Pancreas (tissue), 10 donors: ENCODE data around the gene ANKS1B. TPM values are rescaled to one million over a fixed set of nuclear protein-coding genes. Genes with fewer than 3 reads are reported as not detected.

Experiments used
- ATAC-seq, 4 donors: fragments of 200-7000 bp; cut with Tn5 transposase; one replicate each; pipeline versions ENCODE4 v1.8.0 to v1.9.1; 2020; ENCODE audit warnings: mild to moderate bottlenecking in 4 of 4, moderate library complexity in 4 of 4
- DNase-seq, 6 donors: peaks; one replicate each; pipeline ENCODE4 v3.0.0-alpha.2; 2020
- FAIRE-seq: peaks from 2 replicates; lab custom pipeline; 2012; peaks lifted over from hg19 to GRCh38; lab: Jason Lieb, UNC
- H3K27ac ChIP-seq, 4 donors: fragments of 200-600 bp; sonication (generic); 1 replicate in 3 of 4; 2 replicates in 1 of 4; pipeline versions ENCODE4 v1.5.0 to v1.8.0; 2020
- H3K27me3 ChIP-seq, 4 donors: fragments of 200-600 bp; one replicate each; pipeline ENCODE4 v1.8.0; 2021
- H3K36me3 ChIP-seq, 3 donors: fragments of 200-600 bp; sonication (generic) in 1 of 3; one replicate each; pipeline versions ENCODE4 v1.5.0 to v1.8.0; 2020 to 2021
- H3K4me1 ChIP-seq, 3 donors: fragments of 200-600 bp; one replicate each; pipeline ENCODE4 v1.8.0; 2021
- H3K4me3 ChIP-seq, 4 donors: fragments of 200-600 bp; sonication (generic) in 2 of 4; one replicate each; pipeline versions ENCODE4 v1.5.0 to v1.8.0; 2020 to 2021
- H3K9me3 ChIP-seq, 4 donors: fragments of 200-600 bp; one replicate each; pipeline ENCODE4 v1.8.0; 2021
- CTCF ChIP-seq, 4 donors: fragments of 200-600 bp; sonication (generic) in 3 of 4; IDR thresholded peaks; one replicate each; pipeline versions ENCODE4 v1.5.0 to v1.8.0; 2021; ENCODE audit warnings: antibody characterized with exemption in 4 of 4
- WGBS, 2 donors: extraction: QIAGEN DNeasy Blood & Tissue Kit; methylation state at CpG; one replicate each; pipeline ENCODE4 v1.1.7; 2013; 5-methylcytosine and 5-hydroxymethylcytosine counted together
- intact Hi-C, 3 donors: fragments of 100-400 bp; cut with DNase I; formaldehyde crosslinking; loops; one replicate each; pipeline versions ENCODE4 v1.11.1 to v1.14.2; 2022
- polyA plus RNA-seq, 2 donors: library from polyadenylated mRNA; stranded (reverse); fragments of 200-250 nt; gene quantifications; one replicate each; pipeline ENCODE4 v1.2.3, GENCODE V29; 2013
- total RNA-seq, 6 donors: library from RNA; stranded (reverse); fragmentation: NEBNext Ultra II Directional in 4 of 6; extraction: Animal tissue kit (Norgen Biotek cat#: 25700) in 4 of 6; gene quantifications; one replicate each; pipeline versions ENCODE4 v1.2.1 to v1.2.4, GENCODE V29; 2021 to 2023
- donor health status: healthy with polysubstance abuse.
- donor health status: DM: no; HTN: no; CAD: no; lungs with moderate emphysema.
- donor health status: DM: no; HTN: no; CAD: no.
- donor health status: control.
- donor health status: control.
- donor health status: Bipolar disorder and iron deficiency.
- donor health status: DM: yes; HTN: yes; CAD: no.
- donor health status: DM: no; HTN: no; CAD: no.
- donor health status: DM: no; HTN: no; CAD: no.
- donor health status: DM: yes; HTN: yes; CAD: no.

The ANKS1B gene
- total and polyA plus RNA-seq, 8 donors, result 0.49 to 3.2 (median 1.9) TPM

DNA sequence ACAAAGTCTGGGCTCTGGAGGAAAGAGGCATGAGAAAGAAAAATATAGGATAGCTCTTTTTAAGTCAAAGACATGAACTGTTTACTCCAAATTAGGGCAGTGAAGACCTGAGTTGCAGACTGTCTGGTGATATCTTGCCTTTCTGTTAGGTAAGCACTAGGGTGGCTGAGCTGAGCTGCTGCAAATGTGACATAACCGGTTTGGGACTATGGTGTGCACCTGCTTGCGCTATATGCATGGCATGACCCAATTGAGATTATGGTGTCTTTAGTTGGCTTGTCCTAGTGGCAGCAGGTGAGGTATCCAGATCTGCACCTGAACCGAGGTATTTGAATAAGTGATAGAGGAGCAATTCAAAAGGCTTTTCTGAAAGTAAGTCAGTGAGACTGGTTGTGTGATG, 994.1 kb downstream of the ANKS1B start:
- Histone ChIP-seq H3K36me3 (no peaks in the 10 kb centered on the region), H3K4me1 (no peaks in the 10 kb centered on the region), H3K9me3 (no peaks in the 10 kb centered on the region), H3K4me3 (no peak overlapping the region), H3K27me3 (no peaks in the 10 kb centered on the region), H3K27ac (no peak overlapping the region)
- WGBS, 2 donors, result 45 to 63% methylated on average over 3 of the region's 3 CpGs
- FAIRE-seq (no peak), DNase-seq (no peak), ATAC-seq (peak in 2 of 4 donors; percentile 33 to 61)
- intact Hi-C loops, result no loop called here
- TF ChIP-seq CTCF (IDR thresholded peaks at IDR 0.05), result no peak

DNA sequence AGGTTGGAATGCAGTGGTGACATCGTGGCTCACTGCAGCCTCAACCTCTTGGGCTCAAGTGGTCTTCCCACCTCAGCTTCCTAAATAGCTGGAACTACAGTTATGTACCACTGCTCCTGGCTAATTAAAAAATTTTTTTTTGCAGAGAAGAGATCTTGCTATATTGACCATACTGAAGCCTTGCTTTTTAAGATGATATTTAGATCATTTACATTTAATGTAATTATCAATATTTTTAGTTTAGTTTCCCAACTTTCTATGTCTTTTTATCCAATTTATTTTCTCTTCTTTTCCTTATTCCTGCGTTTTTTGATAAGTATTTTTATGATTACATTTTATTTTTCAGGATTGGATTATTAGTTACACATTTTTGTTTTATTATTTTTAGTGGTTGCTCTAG, 999.6 kb downstream of the ANKS1B start:
- no peak for FAIRE-seq

GRCh38 chr12:98983647-98984046, 1001.1 kb downstream of the ANKS1B start:
- no peak for ATAC-seq
- Histone ChIP-seq H3K27ac (no peak overlapping the region), H3K4me1 (no peaks in the 10 kb centered on the region), H3K36me3 (no peaks in the 10 kb centered on the region), H3K27me3 (no peaks in the 10 kb centered on the region), H3K9me3 (no peaks in the 10 kb centered on the region), H3K4me3 (no peak overlapping the region)
- FAIRE-seq, result no peak
- TF ChIP-seq CTCF (IDR thresholded peaks at IDR 0.05), result no peak
- intact Hi-C loops, result no loop called here
- no peak for DNase-seq
- WGBS, 2 donors, result 84 to 92% methylated on average over 1 of the region's 1 CpG

More for the DNA sequence above, 999.6 kb downstream of the ANKS1B start:
- H3K4me3 ChIP-seq, result no peak overlapping the region
- TF ChIP-seq CTCF (IDR thresholded peaks at IDR 0.05), result no peak
- H3K27ac ChIP-seq, result no peak overlapping the region
- ATAC-seq (no peak), DNase-seq (no peak)
- intact Hi-C loops, result no loop called here
- 56 to 76% methylated on average over 2 of the region's 2 CpGs for WGBS, 2 donors
- no peaks in the 10 kb centered on the region for H3K4me1 ChIP-seq
- no peaks in the 10 kb centered on the region for H3K27me3 ChIP-seq
- H3K36me3 ChIP-seq, result no peaks in the 10 kb centered on the region
- no peaks in the 10 kb centered on the region for H3K9me3 ChIP-seq

DNA sequence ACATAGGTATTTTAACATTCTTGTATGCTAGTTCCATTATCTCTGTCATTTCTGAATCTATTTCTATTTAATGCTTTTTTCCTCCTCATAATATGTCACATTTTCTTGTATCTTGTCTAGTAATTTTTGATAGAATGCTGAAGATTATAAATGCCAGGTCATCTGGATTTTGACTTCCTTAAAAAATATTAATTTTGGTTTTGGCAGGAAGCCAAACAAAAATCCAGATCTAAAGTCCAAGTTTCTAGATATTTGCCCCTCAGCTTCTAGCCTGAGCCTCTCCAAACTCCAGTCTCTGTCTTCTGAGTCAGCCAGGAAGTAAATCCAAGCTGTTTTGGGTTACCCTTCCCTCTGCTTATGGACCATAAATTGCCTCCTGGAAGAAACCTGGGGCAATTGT, 1004.2 kb downstream of the ANKS1B start:
- H3K4me1 ChIP-seq, result no peaks in the 10 kb centered on the region
- DNase-seq (no peak), FAIRE-seq (no peak), ATAC-seq (no peak)
- no peak overlapping the region for H3K27ac ChIP-seq
- no peaks in the 10 kb centered on the region for H3K36me3 ChIP-seq
- intact Hi-C loops, result no loop called here
- no peak overlapping the region for H3K4me3 ChIP-seq
- no peaks in the 10 kb centered on the region for H3K9me3 ChIP-seq
- no peak for TF ChIP-seq CTCF (IDR thresholded peaks at IDR 0.05)
- H3K27me3 ChIP-seq, result no peaks in the 10 kb centered on the region

- WGBS, 2 donors, result 72 to 74% methylated on average over 2 of the region's 2 CpGs
- ATAC-seq (no peak), FAIRE-seq (no peak), DNase-seq (no peak)
- no peak for TF ChIP-seq CTCF (IDR thresholded peaks at IDR 0.05)
- Histone ChIP-seq H3K36me3 (no peaks in the 10 kb centered on the region), H3K27me3 (no peaks in the 10 kb centered on the region), H3K9me3 (no peaks in the 10 kb centered on the region), H3K27ac (no peak overlapping the region), H3K4me3 (no peak overlapping the region), H3K4me1 (no peaks in the 10 kb centered on the region)
- intact Hi-C loops, result no loop called here
These were observed 1007.5 kb downstream of the ANKS1B start for GRCh38 chr12:98977186-98977585.
